Esophagus (tissue), 2 donors: Measurements from ENCODE around the gene PDK4. TPM values are rescaled to one million over a fixed set of nuclear protein-coding genes. Genes with fewer than 3 reads are reported as not detected.
A peak's percentile ranks its signal among the peaks of the same experiment; 100 is the strongest.

Experiments
- H3K27ac ChIP-seq, 2 donors: one replicate each; pipeline ENCODE4 v1.5.1; 2013; ENCODE audit warnings: low read depth in 2 of 2, mild to moderate bottlenecking in 2 of 2, inconsistent platforms in 1 of 2, low read length in 1 of 2, moderate library complexity in 1 of 2
- H3K27me3 ChIP-seq, 2 donors: one replicate each; pipeline ENCODE4 v1.6.1; 2013; ENCODE audit warnings: low read length in 2 of 2, control low read depth in 1 of 2, mild to moderate bottlenecking in 1 of 2; ENCODE audit not compliant: insufficient read depth in 2 of 2, control insufficient read depth in 1 of 2
- H3K36me3 ChIP-seq, 2 donors: one replicate each; pipeline ENCODE4 v1.6.1; 2013; ENCODE audit warnings: low read length in 1 of 2; ENCODE audit not compliant: control insufficient read depth in 2 of 2, insufficient read depth in 2 of 2
- H3K4me1 ChIP-seq, 2 donors: one replicate each; pipeline ENCODE4 v1.6.1; 2013; ENCODE audit warnings: low read length in 1 of 2; ENCODE audit not compliant: control insufficient read depth in 2 of 2, insufficient read depth in 2 of 2
- H3K4me3 ChIP-seq, 2 donors: one replicate each; pipeline ENCODE4 v1.5.1; 2013; ENCODE audit warnings: low read length in 2 of 2, mild to moderate bottlenecking in 2 of 2, low read depth in 1 of 2, moderate library complexity in 1 of 2
- H3K9me3 ChIP-seq, 2 donors: one replicate each; pipeline ENCODE4 v1.6.1; 2013; ENCODE audit warnings: mild to moderate bottlenecking in 2 of 2, low read depth in 1 of 2, low read length in 1 of 2, moderate library complexity in 1 of 2; ENCODE audit not compliant: control insufficient read depth in 2 of 2, insufficient read depth in 1 of 2
- WGBS, 2 donors: extraction: QIAGEN DNeasy Blood & Tissue Kit; methylation state at CpG; one replicate each; pipeline ENCODE4 v1.1.7; 2013; 5-methylcytosine and 5-hydroxymethylcytosine counted together
- polyA plus RNA-seq, 2 donors: library from polyadenylated mRNA; stranded (reverse); fragments of 200-250 nt; gene quantifications; one replicate each; pipeline ENCODE4 v1.2.3, GENCODE V29; 2013
- donor health status: healthy with polysubstance abuse.
- donor health status: Bipolar disorder and iron deficiency.

Gene PDK4
- polyA plus RNA-seq, 2 donors = 13.3 to 31.7 TPM

DNA sequence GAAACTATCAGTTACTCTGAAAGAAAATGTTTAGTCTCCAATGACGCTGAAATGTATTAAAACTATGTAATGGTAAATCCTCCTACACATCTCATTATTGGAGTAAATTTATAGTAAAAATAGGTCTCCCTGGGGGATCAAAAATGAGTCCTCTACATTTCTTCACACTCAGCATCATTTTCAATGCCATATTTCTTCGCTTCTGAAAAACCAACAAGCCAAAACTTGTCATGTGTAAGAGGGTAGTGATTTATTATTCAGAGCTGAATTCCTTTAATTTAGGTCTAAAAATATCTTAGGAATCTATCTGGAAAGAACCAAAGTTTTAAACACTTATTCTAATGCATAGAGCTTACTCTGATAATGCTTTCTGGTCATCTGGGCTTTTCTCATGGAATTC, 3.0 kb downstream of the PDK4 start:
- no peaks in the 10 kb centered on the region for H3K9me3 ChIP-seq
- H3K36me3 ChIP-seq = no peaks in the 10 kb centered on the region
- peaks cover 0 to 2% of the 10 kb centered on the region in 2 donors for H3K27me3 ChIP-seq
- H3K4me1 ChIP-seq = peaks cover 0 to 5% of the 10 kb centered on the region in 2 donors
- WGBS, 2 donors = 41 to 56% methylated on average over 2 of the region's 2 CpGs
- H3K27ac ChIP-seq = no peak overlapping the region
- H3K4me3 ChIP-seq = peak overlapping the region in 1 of 2 donors; percentile 33

DNA sequence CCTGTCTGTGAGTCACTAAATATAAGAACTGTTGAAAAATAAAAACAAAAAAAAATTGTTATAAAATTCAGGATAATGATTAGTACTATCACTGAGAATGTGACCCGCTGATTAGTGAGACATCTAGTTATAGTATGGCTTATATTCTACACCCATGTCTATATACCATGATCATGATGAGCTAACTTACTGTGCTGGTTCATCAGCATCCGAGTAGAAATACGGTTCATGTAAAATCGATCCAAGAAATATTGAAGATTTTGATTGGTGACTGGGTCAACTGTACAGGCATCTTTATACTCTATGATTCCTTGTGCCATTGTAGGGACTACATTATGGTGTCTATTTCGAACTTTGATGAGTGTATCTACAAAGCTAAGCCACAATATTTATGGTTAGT, 3.7 kb downstream of the PDK4 start:
- 92% methylated on average over 5 of the region's 5 CpGs for WGBS, 2 donors
- H3K27ac ChIP-seq = no peak overlapping the region
- H3K9me3 ChIP-seq = no peaks in the 10 kb centered on the region
- H3K27me3 ChIP-seq = peaks cover 0 to 2% of the 10 kb centered on the region in 2 donors
- H3K36me3 ChIP-seq = no peaks in the 10 kb centered on the region
- peak overlapping the region in 1 of 2 donors; percentile 24 for H3K4me3 ChIP-seq
- peaks cover 0 to 5% of the 10 kb centered on the region in 2 donors for H3K4me1 ChIP-seq

DNA sequence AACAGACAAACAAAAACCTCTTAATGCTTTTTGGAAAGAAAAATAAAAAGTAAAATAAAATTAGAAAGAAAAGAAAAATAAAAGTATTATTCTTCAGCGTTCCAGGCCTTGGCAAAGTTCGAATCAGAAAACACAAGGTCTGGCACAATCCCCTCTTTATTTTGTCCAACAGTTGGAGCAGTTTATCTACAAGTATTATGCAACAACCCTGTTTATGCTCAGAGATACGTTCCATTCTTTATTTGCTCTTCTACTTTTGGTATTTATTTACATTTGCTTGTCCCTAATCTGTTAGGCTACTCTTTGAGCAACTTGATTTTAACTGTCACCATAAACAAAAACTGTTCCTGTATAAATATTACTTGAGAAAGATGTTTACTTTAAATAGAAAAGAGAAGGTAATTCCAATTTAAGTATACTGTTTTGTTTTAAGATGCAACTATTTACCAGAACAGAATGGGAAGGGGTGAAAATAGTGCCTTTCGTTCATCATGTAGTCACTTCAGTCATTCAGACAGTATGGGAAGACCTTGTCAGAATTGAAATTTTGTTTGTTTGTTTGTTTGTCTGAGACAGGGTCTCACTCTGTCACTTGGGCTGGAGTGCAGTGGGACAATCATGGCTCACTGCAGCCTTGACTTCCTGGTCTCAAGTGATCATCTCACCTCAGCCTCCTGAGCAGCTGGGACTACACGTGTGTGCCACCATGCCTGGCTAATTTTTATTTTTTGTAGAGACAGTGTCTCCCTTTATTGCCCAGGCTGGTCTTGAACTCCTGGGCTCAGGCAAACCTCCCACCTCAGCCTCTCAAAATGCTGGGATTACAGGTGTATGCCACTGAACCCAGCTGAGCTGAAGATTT, 5.7 kb downstream of the PDK4 start:
- Histone ChIP-seq H3K36me3 (no peaks in the 10 kb centered on the region), H3K4me3 (peak overlapping the region in 1 of 2 donors; percentile 35), H3K9me3 (no peaks in the 10 kb centered on the region), H3K27ac (no peak overlapping the region), H3K4me1 (peaks cover 0 to 2% of the 10 kb centered on the region in 2 donors), H3K27me3 (peaks cover 0 to 2% of the 10 kb centered on the region in 2 donors)
- 49 to 55% methylated on average over 5 of the region's 5 CpGs for WGBS, 2 donors

DNA sequence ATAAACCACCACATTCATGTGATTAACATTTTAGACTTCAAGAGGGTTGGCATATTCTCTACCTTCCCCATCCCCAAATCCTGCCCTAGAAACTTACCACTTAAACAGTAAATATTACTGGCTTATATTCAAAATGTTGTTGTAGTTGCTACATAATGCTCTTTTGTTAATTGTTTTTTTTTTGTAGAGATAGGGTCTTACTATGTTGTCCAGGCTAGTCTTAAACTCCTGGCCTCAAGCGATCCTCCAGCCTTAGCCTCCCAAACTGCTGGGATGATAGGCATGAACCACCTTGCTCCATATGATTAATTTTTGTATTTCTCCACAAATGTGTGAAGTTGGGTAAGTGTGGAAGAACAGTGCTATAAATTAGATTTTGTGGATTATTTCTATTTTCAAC, 6.5 kb downstream of the PDK4 start:
- H3K27me3 ChIP-seq = peaks cover 0 to 2% of the 10 kb centered on the region in 2 donors
- H3K4me1 ChIP-seq = peaks cover 0 to 2% of the 10 kb centered on the region in 2 donors
- H3K27ac ChIP-seq = no peak overlapping the region
- H3K9me3 ChIP-seq = no peaks in the 10 kb centered on the region
- H3K36me3 ChIP-seq = no peaks in the 10 kb centered on the region
- 100% methylated on average over 1 of the region's 1 CpG for WGBS, 2 donors
- H3K4me3 ChIP-seq = no peak overlapping the region

DNA sequence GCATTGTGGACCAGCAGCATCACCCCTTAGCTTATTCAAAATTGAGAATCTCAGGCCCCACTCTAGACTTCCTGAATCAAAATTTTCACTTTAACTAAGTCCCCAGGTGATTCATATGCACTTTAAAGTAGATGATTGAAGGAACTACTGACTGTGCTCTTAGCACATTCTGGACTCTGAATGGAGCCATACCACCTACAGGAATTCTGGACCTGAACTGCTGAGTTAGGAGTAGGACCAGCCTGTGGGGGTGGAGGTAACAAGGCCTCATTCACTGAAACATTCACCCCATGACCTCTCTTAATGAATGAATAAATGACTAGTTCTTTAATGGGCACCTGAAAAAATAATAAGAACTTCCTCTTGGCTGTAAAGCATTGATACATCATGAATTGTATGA, 7.3 kb downstream of the PDK4 start:
- no peak overlapping the region for H3K4me3 ChIP-seq

DNA sequence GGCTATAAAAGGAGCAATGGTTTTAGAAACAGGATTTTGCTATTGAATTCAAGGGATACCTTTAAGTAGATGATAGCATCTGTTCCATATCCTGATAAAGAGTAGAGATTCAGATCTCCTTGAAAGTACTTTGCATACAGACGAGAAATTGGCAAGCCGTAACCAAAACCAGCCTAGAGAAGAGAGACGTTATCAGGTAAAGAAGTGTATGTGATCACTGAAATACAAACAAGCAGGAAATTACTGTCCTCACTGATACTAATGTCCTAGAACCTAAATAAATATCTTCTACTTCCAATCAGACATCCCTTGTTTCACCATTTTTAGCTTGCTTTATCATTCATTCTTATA, 9.4 kb downstream of the PDK4 start:
- Histone ChIP-seq H3K27ac (no peak overlapping the region), H3K27me3 (peaks cover 0 to 2% of the 10 kb centered on the region in 2 donors), H3K9me3 (no peaks in the 10 kb centered on the region), H3K4me3 (no peak overlapping the region), H3K4me1 (peaks cover 0 to 2% of the 10 kb centered on the region in 2 donors), H3K36me3 (no peaks in the 10 kb centered on the region)
- WGBS, 2 donors = 81 to 82% methylated on average over 3 of the region's 3 CpGs

More for the DNA sequence above, 7.3 kb downstream of the PDK4 start:
- no peaks in the 10 kb centered on the region for H3K9me3 ChIP-seq
- peaks cover 0 to 2% of the 10 kb centered on the region in 2 donors for H3K4me1 ChIP-seq
- H3K27me3 ChIP-seq = peaks cover 0 to 2% of the 10 kb centered on the region in 2 donors
- no peaks in the 10 kb centered on the region for H3K36me3 ChIP-seq
- peak overlapping the region; percentile 13 to 47 for H3K27ac ChIP-seq

DNA sequence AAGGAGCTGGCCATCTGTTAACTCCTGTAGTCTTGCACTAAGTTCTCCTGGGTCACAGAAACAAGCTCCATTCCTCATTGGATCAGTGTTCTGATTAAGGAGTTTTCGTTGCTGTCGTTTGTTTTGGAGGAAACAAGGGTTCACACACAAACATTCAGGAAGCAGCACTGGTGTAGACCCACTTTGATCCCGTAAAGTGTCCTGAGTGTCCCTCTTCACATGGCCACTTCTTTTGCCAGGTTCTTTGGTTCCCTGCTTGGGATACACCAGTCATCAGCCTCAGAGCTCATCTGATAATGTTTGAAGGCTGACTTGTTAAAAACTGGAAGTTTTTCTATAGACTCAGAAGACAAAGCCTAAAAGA, 10.9 kb downstream of the PDK4 start:
- Histone ChIP-seq H3K4me1 (no peaks in the 10 kb centered on the region), H3K9me3 (no peaks in the 10 kb centered on the region), H3K27me3 (peaks cover 0 to 2% of the 10 kb centered on the region in 2 donors), H3K4me3 (no peak overlapping the region), H3K27ac (no peak overlapping the region), H3K36me3 (no peaks in the 10 kb centered on the region)
- WGBS, 2 donors = 79 to 82% methylated on average over 3 of the region's 3 CpGs

DNA sequence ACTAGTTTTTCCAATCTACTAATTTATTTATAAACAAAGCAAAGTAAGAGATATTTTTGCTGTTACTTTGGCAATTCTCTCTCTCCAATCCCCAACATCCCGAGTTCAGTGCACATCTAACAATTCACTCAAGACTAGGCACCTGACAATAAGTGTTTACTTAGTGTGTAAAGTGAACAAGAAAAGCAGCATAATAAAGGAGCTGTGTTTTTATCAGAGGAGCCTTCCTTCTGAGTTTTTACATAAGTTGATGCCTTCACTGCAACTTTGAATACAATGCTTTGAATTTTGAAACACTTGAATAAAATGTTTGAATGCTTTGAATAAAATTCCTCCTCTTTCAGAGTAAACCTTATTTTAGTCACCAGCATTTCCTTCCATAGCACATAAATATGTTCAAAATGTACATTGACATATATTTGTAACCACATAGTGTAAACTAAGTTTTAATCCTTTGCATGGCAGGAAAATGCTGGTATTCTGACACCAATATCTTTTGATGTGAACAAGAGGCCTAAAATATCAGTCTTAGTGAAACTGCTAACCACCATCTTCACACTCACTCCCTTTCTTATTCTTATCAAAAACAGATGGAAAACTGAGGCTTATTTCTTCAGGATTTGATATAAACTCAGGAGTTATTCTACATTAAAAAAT, 11.4 kb downstream of the PDK4 start:
- H3K9me3 ChIP-seq = no peaks in the 10 kb centered on the region
- no peak overlapping the region for H3K4me3 ChIP-seq
- H3K36me3 ChIP-seq = no peaks in the 10 kb centered on the region
- peaks cover 0 to 2% of the 10 kb centered on the region in 2 donors for H3K27me3 ChIP-seq
- H3K27ac ChIP-seq = no peak overlapping the region
- WGBS, 2 donors = 49 to 69% methylated on average over 1 of the region's 1 CpG
- no peaks in the 10 kb centered on the region for H3K4me1 ChIP-seq

DNA sequence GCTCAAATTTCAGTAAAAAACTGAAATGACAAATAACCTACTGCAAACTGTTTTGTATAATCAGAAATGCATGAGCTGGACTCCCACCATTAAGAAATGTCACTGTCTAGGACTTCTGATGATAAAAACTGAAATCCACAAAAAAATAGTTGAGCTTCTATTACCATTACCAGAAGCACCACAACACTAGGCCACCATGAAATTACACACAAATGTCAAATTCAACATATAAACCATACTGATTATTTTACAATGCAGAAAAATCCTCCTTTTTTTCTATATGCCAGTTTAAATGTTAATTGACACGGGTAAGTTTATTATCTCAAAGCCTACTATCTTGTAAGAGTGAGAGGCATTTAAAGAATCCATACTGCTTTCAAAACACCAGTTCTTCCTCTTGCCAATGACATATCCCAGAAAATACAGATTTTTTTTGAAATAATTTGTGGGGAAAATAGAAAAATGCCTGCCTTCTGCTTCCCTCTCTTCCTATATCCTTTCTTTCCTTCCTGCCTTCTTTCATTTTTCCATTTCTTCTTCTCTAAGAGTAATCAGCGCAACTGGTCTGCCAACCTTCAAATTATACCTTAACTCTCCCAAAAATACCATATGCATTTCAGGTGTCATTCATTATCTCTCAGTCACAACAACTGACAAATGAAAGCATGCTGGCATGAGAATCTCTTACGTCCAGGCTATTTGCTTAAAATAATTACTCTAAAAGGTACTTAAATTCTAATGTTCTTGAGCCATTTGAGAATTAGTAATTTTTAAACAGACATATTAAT, 12.3 kb downstream of the PDK4 start:
- no peaks in the 10 kb centered on the region for H3K4me1 ChIP-seq
- no peak overlapping the region for H3K27ac ChIP-seq
- no peaks in the 10 kb centered on the region for H3K36me3 ChIP-seq
- H3K4me3 ChIP-seq = no peak overlapping the region
- H3K27me3 ChIP-seq = peaks cover 0 to under 1% of the 10 kb centered on the region in 2 donors
- no peaks in the 10 kb centered on the region for H3K9me3 ChIP-seq
- 57 to 73% methylated on average over 3 of the region's 3 CpGs for WGBS, 2 donors
